ENCODE measurements around the gene LYRM4. TPM values are rescaled to one million over a fixed set of nuclear protein-coding genes. Genes with fewer than 3 reads are reported as not detected.
A peak's percentile ranks its signal among the peaks of the same experiment; 100 is the strongest.

LYRM4 gene
- total RNA-seq, 1 experiment from 2014 or later: 37.0 TPM

- Histone ChIP-seq H3K4me1 (replicated peaks; ENCODE audit: insufficient read depth) (peaks cover 8% of the 10 kb centered on the region; the same call in 1 of the 2 replicates), H3K4me2 (no peak overlapping the region), H3K9me3 (ENCODE audit: insufficient read depth, low read depth) (no peaks in the 10 kb centered on the region), H3F3A (ENCODE audit: insufficient read depth, low read depth) (no peaks in the 10 kb centered on the region; the same call in 1 of the 2 replicates), H3K36me3 (ENCODE audit: low read depth) (no peaks in the 10 kb centered on the region), H3K9me2 (ENCODE audit: insufficient read depth) (no peaks in the 10 kb centered on the region), H3K79me2 (ENCODE audit: low read depth) (peaks cover 20% of the 10 kb centered on the region), H2AFZ (no peak overlapping the region), H3K27ac (no peak overlapping the region), H4K20me1 (ENCODE audit: insufficient read depth) (no peaks in the 10 kb centered on the region), H3K27me3 (ENCODE audit: insufficient read depth, low read depth) (no peaks in the 10 kb centered on the region), H3K4me3 (no peak overlapping the region)
- ChIA-PET POLR2A (ENCODE audit: unreplicated experiment) (interaction anchor here (0.6 to 0.7 kb wide), 2 partner anchors 21 to 792 kb away, joined by 4 to 5 read pairs; no protein-coding TSS in a partner anchor), CTCF (interaction anchor here (0.6 kb wide), 2 partner anchors 10 to 46 kb away, joined by 3 read pairs; no protein-coding TSS in a partner anchor)
- intact Hi-C loops (cut with micrococcal nuclease; ENCODE audit: unreplicated experiment): no loop called here
- no TSS peak for BruUV-seq (replicated peaks)
- TF ChIP-seq CTCF (conservative IDR thresholded peaks at IDR 0.05) (no peak), EZH2 (IDR thresholded peaks at IDR 0.05; ENCODE audit: low read depth) (no peak)
- no peak for DNase-seq
Observed at GRCh38 chr6:5266423-5266822, 5.7 kb upstream of the LYRM4 start.

GRCh38 chr6:5261545-5262109, 877 bp upstream of the LYRM4 start:
- H3K79me2 ChIP-seq (ENCODE audit: low read depth): peaks cover 37% of the 10 kb centered on the region
- peak overlapping the region; percentile 84 for H3K4me2 ChIP-seq
- H3K36me3 ChIP-seq (ENCODE audit: low read depth): no peaks in the 10 kb centered on the region
- peak overlapping the region; percentile 88 for H3K27ac ChIP-seq
- BruUV-seq (replicated peaks): TSS peak; percentile 58
- no peaks in the 10 kb centered on the region for H3K27me3 ChIP-seq (ENCODE audit: insufficient read depth, low read depth)
- H3K4me3 ChIP-seq: peak overlapping the region; percentile 82
- H3F3A ChIP-seq (ENCODE audit: insufficient read depth, low read depth): no peaks in the 10 kb centered on the region; the same call in 1 of the 2 replicates
- H3K9me2 ChIP-seq (ENCODE audit: insufficient read depth): no peaks in the 10 kb centered on the region
- peaks cover 18% of the 10 kb centered on the region; the same call in 1 of the 2 replicates for H3K4me1 ChIP-seq (replicated peaks; ENCODE audit: insufficient read depth)
- ChIA-PET CTCF (interaction anchor here (0.5 kb wide), 1 partner anchor 117 kb away, joined by 4 read pairs; no protein-coding TSS in a partner anchor), POLR2A (ENCODE audit: unreplicated experiment) (interaction anchor here (0.7 kb wide), 1 partner anchor 1614 kb away, joined by 3 read pairs; no protein-coding TSS in a partner anchor)
- intact Hi-C loops (cut with micrococcal nuclease; ENCODE audit: unreplicated experiment): loop anchor here (5.0 kb wide), 3 partner anchors 104 to 301 kb away; no protein-coding TSS in a partner anchor
- no peak for DNase-seq
- no peaks in the 10 kb centered on the region for H4K20me1 ChIP-seq (ENCODE audit: insufficient read depth)
- no peaks in the 10 kb centered on the region for H3K9me3 ChIP-seq (ENCODE audit: insufficient read depth, low read depth)
- TF ChIP-seq EZH2 (IDR thresholded peaks at IDR 0.05; ENCODE audit: low read depth) (no peak), CTCF (conservative IDR thresholded peaks at IDR 0.05) (no peak)
- peak overlapping the region; percentile 98 for H2AFZ ChIP-seq

GRCh38 chr6:5260111-5260620, 584 bp downstream of the LYRM4 start:
- H3K79me2 ChIP-seq (ENCODE audit: low read depth): peaks cover 37% of the 10 kb centered on the region
- H3K9me2 ChIP-seq (ENCODE audit: insufficient read depth): no peaks in the 10 kb centered on the region
- H4K20me1 ChIP-seq (ENCODE audit: insufficient read depth): no peaks in the 10 kb centered on the region
- peak overlapping the region; percentile 82 for H3K4me3 ChIP-seq
- no peaks in the 10 kb centered on the region; the same call in 1 of the 2 replicates for H3F3A ChIP-seq (ENCODE audit: insufficient read depth, low read depth)
- POLR2A ChIA-PET (ENCODE audit: unreplicated experiment): interaction anchor here (0.6 kb wide), 2 partner anchors 107 to 168 kb away, joined by 6 read pairs; no protein-coding TSS in a partner anchor
- intact Hi-C loops (cut with micrococcal nuclease; ENCODE audit: unreplicated experiment): loop anchor here (5.0 kb wide), 3 partner anchors 103 to 302 kb away; no protein-coding TSS in a partner anchor
- TF ChIP-seq CTCF (conservative IDR thresholded peaks at IDR 0.05) (no peak), EZH2 (IDR thresholded peaks at IDR 0.05; ENCODE audit: low read depth) (no peak)
- peak overlapping the region; percentile 88 for H3K27ac ChIP-seq
- BruUV-seq (replicated peaks): no TSS peak
- CTCF ChIA-PET: interaction anchor here (1.1 kb wide), 1 partner anchor 117 kb away, joined by 4 read pairs; no protein-coding TSS in a partner anchor
- H3K9me3 ChIP-seq (ENCODE audit: insufficient read depth, low read depth): no peaks in the 10 kb centered on the region
- no peaks in the 10 kb centered on the region for H3K27me3 ChIP-seq (ENCODE audit: insufficient read depth, low read depth)
- no peaks in the 10 kb centered on the region for H3K36me3 ChIP-seq (ENCODE audit: low read depth)
- peak; percentile 66 to 75 for DNase-seq
- H2AFZ ChIP-seq: peak overlapping the region; percentile 98
- H3K4me2 ChIP-seq: peak overlapping the region; percentile 94
- H3K4me1 ChIP-seq (replicated peaks; ENCODE audit: insufficient read depth): peaks cover 18% of the 10 kb centered on the region; the same call in 1 of the 2 replicates
